Stimulated activated CD4-positive, alpha-beta T cell treated with anti-CD3 and anti-CD28 coated beads, Interleukin-1b, Interleukin-23, amount 100 ng/mL, for 24 hours (primary cell): ENCODE data around the gene SDF4.
A peak's percentile ranks its signal among the peaks of the same experiment; 100 is the strongest.

Experiments
- DNase-seq, 4 experiments: peaks; one replicate each; pipeline ENCODE4 v3.0.0-alpha.2; 2020; ENCODE audit warnings: low read depth in 4 of 4, low spot score in 1 of 4

The SDF4 gene

DNA sequence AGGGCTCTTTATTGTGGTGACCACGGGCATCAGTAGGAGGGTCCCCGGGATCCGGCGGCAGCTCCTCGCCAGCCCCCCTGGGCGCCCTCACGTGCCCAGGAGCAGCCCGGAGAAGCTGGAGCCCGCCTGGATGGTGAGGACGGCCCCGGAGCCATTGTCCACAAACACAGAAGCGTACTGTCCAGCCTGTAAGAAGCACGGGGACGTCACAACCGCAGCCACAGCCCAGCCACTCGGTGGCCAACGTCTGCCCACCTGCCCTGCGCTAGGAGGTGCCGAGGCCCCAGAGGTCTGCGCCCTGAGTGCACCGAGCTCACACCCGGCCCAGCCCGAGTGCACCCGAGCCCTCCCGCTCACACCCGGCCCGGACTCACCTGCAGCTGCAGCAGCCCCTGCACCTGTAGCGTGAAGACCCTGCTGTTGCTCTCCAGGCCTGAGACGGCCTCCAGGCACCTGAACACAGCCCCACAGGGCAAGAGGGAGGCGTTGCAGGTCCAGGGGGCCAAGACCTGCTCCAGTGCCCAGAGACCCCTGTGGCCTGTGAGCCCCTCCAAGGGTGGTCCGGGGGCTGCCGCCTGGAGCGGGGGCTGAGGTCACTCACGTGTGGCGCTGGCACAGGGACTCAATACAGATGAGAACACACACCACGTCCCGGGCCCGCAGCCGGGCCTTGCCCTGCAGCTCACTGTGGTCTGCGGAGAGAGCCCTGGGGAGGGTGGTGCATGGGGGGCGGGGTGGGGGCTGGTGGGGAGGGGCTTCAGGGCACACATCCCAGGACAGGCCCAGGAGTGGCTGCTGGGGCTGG lies 10.9 kb upstream of the SDF4 start:
- DNase-seq: no peak

DNA sequence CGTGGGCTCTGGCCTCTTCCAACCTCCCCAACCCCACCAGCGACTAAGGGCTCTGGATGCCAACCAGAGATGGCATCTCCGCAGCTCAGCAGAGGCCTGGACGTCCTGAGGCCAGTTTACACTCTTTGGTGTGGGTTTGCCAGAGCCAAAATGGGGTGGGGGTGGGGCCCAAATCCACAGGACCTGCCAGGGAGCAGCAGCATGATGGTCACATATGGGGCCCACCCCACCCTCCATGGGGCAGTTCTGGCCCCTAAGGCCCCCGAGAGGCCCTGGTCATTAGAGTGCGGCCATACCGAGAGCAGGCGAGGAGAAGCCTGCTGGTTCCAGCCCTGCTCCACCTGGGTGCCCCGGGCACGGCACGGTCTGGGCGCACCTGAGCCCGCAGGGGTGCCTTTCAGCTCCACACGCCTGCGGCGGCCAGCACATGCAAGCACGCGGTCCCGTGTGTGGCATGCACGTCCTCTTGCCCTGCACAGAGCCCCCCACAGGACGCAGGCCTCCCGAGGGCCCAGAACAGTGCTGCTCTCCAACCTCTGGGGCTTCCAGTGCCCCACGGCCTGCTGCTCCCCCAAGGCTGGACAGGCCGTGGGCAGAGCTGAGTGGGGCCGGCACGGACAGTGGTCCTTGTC lies 9.9 kb upstream of the SDF4 start:
- no peak for DNase-seq

DNA sequence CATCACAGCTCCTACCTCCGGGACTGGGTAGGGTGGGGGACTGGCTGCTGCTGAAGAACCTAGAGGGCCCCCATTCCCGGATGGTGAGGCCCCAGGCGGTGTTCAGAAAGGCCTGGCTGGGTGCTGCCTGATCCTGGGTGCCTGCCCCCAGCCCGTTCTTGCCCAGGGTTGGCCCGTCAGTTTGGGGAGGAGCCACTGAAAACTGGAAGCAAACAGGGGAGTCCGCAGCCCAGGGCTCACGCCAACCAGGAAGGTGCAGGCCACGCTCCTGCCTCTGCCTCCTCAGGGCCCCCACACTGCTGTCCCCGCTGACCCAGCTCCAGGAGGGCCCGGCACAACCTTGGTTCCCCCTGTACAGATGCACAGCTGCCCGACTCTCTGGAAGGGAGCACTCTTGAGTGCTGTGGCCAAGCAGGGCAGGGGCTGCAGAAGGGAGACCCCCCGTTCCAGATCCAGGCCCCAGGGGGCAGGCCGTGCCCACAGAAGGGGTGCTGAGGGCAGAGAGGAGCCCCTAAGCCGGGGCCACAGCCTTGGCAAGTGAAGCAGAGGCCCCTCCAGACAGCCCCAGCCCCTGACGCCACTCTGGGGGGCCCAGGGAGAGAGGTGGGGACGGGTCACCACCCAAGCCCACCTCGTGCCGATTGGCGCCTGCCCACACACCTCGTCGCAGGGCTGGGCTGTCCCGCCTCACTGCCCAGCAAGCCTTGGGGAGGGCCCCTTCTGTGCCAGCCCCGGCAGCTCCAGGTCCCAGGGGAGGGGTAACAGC lies 9.2 kb upstream of the SDF4 start:
- no peak for DNase-seq

DNA sequence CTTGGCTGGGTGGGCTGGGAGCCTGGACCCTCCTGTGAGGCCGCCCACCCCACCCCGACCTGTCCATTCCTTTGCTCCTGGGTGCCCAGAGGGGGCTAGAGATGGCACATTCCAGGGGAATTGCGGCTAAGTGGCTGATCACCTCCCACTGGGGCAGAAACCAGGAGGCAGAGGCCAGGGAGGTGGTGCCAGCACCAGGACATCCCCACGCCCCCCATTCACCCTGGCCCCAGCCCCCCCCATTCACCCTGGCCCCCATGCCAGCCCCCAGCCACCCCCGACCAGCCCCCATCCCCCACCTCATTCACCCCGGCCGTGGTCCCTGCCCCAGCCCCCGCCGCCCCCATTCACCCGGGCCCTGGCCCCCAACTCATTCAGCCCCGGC lies 8.5 kb upstream of the SDF4 start:
- no peak for DNase-seq

DNA sequence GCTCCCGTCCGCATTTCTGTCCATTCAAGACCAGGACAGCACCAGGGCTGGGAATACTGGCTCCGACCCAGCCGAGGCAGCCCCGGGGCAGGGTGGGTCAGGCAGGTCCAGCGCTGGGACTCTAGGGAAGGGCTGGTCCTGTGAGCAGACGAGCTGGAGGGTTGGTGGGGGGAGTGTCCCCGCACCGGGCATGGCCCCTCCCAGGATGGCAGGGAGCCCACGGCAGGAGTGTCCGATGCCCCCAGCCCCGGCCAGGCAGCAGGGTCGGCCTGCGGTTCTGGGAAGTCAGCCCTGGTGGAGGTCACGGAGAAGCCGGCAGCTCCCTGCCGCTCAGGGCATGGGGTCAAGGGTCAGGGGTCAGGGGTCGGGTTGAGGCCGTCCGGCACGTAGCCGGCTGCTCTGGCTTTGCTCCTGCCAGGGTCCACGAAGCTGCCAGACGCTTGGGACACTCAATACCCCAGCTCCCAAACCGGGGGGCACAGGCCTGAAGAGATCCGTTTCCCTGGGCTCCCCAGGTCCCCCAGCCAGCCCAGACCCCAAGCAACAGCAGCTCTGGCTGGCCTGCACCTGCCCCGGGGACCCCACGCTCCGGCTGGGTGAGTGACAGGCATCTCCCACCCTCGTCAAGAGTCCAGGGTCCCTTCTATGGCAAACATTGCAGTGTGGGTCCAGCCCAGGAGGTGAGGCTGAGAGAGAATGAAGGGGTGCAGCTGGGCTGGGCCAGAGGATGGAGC lies 8.0 kb upstream of the SDF4 start:
- no peak for DNase-seq

DNA sequence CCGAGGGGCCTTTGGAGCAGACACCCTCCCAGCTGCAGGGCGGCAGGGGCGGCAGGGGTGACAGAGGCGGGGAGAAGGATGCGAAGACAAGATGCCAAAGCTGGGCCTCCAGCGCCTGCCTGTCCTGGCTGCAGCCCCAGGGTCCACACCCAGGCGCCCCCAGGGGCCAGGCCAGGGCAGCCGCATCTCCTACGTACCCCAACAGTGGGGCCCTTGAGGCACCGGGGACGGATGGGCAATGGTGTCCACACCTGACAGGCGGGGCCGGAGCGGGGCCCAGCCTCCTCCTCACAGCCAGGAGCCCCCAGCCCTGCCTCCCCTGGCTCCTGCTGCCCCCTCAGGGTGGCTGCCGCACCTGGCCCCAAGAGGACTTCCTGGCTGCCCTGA lies 7.4 kb upstream of the SDF4 start:
- DNase-seq: no peak

DNA sequence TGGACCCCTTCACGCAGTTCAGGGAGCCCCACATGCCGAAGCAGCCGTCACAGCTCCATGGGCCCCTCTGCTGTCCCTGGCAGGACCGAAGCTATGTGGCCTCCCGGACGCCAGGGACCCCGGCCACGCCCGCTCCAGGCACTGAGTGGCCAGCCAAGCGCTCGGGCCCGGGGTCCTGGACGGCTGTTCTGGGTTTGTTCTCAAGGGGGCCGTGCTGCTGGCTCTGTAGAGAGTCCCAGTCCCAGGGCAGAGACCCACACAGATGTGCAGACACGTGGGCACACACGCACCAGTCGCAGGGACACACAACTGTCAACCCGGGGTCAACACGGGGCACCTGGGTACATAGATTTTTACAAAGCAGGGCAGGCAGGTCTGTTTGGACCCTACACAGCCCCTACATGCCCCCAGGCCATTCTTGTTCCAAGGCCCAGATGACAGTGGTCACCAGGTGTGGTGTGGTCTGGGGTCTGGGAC lies 6.9 kb upstream of the SDF4 start:
- DNase-seq: no peak

DNA sequence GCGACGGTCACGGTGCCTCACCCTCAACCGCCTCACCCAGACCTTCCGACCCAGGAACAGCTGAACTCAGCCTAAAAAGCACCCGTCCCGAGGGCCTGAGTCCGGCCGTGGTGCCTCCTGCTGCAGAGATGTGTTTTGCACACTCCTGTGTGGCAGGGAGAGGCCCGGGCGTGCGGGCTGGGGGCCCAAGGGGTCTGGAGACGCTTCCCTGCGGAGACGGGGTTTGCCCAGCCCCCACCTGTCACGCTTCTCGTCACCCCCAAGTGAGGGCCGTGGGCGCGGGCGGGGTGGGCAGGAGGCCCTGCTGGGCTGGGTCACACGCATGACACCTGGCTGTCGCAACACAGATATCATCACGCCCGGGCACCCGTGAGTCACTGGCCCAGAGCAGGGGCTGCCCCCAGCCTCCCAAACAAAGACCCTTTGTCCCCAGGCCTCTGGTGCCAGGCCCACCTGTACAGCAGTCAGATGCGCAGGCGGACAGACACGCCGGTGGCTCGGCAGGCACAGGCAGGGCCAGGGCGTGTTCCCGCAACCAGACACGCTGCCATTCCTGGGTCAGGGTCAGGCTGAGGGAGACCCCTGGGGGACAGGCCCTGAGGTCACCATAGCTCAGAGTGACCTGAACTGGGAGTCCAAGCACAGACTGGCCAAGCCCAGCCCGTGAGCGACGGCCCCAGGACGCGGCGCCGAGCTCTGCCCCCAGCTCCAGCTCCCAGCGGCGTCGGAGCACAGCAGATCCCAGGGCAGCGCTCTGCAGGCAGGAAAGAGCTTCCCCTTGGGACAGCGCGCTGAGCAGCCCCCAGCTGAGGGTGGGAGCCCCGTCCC lies 6.3 kb upstream of the SDF4 start:
- no peak for DNase-seq

DNA sequence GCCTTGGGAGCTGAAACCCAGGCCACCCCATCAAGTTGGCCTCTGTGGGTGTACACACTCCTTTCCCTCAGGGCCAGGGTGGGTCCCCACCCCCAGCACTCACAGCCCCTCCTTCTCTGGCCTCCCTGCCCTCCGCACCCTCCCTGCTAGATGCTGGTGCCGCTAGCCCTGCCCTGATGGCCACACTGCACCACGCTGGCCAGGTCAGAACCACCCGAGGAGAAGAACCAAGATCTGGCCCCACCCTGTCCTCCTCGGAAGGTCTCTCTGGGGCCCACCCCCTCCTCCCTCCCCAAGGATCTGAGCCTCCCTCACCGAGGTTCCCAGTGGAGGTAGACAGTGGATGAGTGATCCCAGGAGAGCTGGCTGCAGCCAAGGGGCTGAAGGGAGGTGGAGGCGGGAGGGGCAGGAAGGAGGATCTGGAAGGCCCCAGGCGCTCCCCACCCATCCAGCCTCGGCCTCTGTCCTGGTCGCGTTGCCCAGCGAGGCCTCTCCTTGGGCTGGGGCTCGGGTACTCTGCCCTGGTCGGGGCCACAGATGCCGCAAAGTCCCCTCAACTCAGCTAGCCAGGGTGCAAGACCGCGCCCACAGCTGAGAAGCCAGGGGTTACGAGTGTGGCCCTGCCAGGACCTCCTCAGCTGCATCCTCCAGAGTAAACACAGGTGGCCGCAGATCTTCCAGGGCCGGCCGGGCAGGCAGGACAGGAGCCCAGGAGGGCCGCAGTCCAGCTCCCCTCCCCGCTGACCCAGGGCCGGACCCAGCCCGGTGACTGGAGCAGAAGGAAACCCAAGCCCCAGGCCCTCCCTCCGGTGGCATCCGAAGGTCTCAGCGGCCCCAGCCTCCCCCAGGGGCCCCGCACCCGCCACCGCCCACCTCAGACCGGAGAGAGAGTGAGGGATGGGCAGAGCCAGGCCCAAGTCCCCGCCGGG lies 5.4 kb upstream of the SDF4 start:
- DNase-seq: no peak

DNA sequence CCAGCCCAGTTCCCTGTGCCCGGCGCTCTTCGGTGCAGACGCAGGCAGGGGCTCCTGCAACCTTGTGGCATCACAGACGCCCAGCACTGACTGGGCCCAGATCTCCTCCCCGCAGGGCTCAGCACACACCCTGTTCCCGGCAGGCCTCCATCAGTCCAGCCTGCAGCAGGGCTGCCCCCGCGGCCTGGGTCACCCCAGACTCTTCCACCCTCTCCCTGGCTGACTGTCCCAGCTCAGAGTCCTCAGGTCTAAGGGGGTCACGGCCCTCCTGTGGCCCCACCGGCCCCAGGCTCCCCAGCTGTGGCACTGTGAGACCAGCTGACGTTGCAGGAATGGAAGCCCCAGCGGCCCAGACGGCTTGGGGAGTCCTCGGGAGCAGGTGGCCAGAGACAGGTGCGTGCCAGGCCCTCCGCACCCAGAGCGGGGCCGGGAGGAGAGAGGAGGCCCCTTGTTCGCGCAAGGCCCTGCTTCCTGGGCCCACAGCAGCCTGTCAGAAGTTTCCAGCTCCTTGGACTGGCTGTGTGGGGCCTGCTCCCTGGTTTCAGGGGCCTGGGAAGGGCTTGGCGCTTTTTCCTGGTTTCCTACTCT lies 4.5 kb upstream of the SDF4 start:
- DNase-seq: no peak

DNA sequence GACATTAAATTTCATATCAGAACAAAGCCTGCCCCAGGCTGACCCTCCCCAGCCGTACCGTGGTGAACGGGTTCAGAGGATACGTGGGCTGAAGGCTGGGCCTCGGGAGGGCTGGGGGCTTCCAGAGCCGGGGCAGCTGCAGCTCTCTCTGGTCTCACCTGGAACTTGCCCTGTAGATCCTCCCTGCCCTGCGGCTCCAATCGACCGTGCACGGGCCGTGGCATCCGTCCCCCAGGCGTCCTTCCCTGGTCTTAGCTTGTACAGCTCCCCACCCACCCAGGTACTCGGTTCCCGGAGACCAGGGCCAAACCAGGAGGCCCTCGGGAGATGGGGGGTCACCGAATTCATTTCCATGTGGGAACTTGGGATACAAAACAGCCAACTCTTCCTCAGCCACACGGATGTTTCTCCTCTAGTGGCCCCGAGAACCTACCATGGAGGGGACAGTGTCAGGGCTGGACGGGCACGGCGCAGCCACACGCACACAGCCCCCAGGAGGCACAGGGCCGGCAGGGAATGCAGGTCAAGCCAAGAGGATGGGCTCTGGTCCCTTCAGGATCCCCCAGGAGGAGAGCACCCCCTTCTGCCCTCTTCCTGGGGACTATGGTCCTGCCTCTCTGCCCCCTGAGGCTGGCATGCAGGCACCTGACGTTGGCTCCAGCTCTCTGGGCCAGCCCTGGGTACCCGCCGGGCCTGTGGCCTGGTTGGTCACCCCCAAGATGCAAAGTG lies 3.4 kb upstream of the SDF4 start:
- DNase-seq: no peak

DNA sequence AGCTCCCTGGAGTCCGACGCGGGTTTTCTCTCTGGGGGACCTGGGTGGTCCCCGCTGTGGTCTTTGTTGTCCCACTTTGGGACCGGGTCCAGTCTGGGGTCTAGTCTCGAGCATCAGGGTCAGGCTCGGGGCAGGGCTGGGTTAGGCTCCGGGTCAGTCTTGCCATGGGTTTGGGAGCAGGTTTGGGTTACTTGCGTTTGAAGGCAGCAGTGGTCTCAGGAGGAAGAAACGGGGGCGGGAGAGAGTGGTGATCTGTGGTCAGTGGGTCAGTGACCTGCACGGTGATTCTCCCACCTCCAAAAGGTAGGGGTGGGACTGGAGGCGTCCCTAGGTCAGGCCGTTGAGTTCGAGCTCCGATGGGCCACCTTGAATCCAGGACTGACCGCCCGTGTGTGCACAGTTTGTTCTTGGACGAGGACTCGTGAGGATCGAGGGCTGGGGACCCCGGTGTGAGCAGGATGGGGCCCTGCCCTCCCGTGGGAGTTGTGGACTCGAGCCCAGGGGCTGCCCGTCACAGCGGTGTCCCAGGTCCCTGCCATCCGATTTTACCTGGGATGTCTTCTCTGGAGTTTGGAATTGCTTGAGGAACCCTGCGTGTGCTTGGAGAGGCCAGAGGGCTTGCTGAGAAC lies 2.5 kb upstream of the SDF4 start:
- no peak for DNase-seq

DNA sequence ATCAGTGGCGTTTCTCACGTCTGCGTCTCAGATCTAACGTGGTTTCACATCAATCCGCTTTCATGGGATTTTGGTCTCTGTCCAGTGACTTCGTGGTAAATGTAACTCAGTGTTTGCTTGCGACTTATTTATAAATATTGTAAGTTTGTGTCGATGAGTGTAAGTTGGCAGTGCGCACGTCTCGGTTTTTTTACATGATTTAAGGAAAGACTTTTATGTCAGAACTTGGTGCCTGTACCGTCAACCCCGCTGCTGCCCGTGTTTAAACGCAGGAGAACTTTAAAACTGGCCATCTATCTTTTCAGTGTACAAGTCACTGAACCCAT lies 1.7 kb upstream of the SDF4 start:
- DNase-seq: no peak

DNA sequence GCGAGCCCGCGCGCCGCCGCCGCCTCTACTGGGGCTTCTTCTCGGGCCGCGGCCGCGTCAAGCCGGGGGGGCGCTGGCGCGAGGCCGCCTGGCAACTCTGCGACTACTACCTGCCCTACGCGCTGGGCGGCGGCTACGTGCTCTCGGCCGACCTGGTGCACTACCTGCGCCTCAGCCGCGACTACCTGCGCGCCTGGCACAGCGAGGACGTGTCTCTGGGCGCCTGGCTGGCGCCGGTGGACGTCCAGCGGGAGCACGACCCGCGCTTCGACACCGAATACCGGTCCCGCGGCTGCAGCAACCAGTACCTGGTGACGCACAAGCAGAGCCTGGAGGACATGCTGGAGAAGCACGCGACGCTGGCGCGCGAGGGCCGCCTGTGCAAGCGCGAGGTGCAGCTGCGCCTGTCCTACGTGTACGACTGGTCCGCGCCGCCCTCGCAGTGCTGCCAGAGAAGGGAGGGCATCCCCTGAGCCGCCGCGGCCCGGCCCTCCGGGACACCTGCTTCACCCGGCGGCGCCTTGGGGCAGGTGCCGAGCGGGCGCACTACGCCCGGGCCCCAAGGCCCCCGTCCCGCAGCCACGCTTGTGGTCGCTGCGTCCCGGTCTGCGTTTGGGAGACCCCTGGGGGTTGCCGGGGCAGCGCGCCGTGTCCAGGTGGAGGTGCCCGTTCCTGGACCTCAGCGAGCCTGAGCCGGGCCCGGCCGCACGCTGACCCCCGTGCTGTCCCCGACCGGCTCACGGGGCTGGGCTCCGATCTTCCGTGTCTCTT lies 1.2 kb upstream of the SDF4 start:
- no peak for DNase-seq

DNA sequence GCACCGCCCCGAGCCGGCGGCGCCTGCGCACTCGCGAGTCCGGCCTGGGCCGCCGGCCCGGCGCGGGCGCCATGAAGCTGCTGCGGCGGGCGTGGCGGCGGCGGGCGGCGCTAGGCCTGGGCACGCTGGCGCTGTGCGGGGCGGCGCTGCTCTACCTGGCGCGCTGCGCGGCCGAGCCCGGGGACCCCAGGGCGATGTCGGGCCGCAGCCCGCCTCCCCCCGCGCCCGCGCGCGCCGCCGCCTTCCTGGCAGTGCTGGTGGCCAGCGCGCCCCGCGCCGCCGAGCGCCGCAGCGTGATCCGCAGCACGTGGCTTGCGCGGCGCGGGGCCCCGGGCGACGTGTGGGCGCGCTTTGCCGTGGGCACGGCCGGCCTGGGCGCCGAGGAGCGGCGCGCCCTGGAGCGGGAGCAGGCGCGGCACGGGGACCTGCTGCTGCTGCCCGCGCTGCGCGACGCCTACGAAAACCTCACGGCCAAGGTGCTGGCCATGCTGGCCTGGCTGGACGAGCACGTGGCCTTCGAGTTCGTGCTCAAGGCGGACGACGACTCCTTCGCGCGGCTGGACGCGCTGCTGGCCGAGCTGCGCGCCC lies 501 bp upstream of the SDF4 start, which contains the start of gene B3GALT6:
Gene B3GALT6 (plus strand): TSS at position 30 of the 588 bp plus-strand sequence. CDS start 42 bp downstream, at position 72.
- DNase-seq: peak in 1 of 4 experiments; percentile 38

DNA sequence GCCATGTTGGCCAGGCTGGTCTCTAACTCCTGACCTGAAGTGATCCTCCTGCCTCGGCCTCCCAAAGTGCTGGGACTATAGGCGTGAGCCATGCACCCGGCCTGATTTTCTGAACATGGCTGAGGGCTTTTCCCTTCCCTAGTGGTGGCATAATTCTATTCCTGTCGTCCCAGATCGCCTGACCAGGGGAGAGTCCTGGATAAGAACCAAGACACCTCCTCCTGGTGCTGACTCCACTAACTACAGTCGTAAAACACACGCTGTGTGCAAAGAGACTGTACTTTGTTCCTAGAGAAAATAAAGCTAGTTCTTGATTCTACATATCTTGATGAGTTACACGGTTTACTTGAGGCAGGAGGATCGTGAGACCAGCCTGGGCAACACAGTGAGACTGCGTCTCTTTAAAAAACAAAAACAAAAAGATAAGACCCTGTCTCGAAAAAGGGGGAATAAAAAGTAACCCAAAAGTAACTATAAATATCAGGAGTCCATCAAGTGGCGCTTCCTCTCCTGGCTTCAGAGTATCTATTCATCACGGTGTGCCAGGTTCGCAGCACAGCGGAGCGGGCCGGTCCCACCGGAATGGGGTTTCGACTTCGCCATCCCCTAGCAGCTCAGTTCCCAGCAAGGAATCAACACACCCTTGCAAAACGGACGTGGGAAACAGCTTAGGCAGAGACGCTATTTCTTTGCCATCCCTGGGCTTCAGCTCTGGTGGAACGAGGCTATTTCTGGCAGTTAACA lies 973 bp downstream of the SDF4 start:
- DNase-seq: no peak
